Stimulated activated naive B cell treated with anti-CD40 and anti-IgM and Interleukin-4, amounts not matched to agents 10 μg/mL and 1 μg/mL and 100 μg/mL, for 72 hours (primary cell): Measurements from ENCODE around the gene OR9I1.

Source experiments
- ATAC-seq, 2 donors: fragments of 150-1000 bp; cut with Tn5 transposase; replicated peaks; 2 replicates each; pipeline ENCODE4 v1.10.0; 2021; ENCODE audit warnings: moderate library complexity in 1 of 2
- DNase-seq: peaks from one replicate; pipeline ENCODE4 v3.0.0; 2021
- H3K27ac Mint-ChIP-seq: one replicate; pipeline ENCODE4 v1.8.0; 2022; ENCODE audit warnings: mild to moderate bottlenecking, mixed read lengths
- H3K27me3 Mint-ChIP-seq, 2 donors: one replicate each; pipeline ENCODE4 v1.8.0; 2022; ENCODE audit warnings: mixed read lengths in 2 of 2
- H3K36me3 Mint-ChIP-seq, 2 donors: one replicate each; pipeline ENCODE4 v1.8.0; 2022; ENCODE audit warnings: mixed read lengths in 2 of 2, mild to moderate bottlenecking in 1 of 2
- H3K4me1 Mint-ChIP-seq, 2 donors: one replicate each; pipeline ENCODE4 v1.8.0; 2022; ENCODE audit warnings: mixed read lengths in 2 of 2, mild to moderate bottlenecking in 1 of 2
- H3K4me3 Mint-ChIP-seq, 2 donors: one replicate each; pipeline ENCODE4 v1.8.0; 2022; ENCODE audit warnings: mild to moderate bottlenecking in 2 of 2, mixed read lengths in 2 of 2, moderate library complexity in 1 of 2
- H3K9me3 Mint-ChIP-seq, 2 donors: one replicate each; pipeline ENCODE4 v1.8.0; 2022; ENCODE audit warnings: mixed read lengths in 2 of 2, mild to moderate bottlenecking in 1 of 2

OR9I1 gene

DNA sequence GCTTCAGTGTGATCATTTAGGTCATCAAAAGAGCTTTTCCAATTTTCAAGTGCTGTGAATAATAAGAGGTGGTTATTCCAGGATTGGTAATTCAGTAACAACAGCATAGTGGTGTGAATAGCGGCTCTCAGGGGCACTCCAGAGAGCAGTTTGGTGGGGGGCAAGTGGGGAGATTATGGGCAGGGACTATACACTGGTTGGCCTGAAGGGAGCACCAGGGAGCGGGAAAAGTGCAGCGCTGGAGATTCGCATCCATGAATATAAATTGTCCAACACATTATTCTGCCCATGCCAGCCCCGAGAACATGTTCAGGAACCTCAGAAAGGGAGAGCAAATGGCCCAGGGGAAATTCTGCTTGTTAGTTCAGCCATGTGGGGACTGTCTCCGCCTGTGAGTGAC lies 56.7 kb downstream of the OR9I1 start:
- Mint-ChIP-seq H3K36me3 (no peaks in the 10 kb centered on the region), H3K4me1 (no peaks in the 10 kb centered on the region), H3K4me3 (no peak overlapping the region), H3K27ac (no peak overlapping the region), H3K27me3 (peaks cover 1 to 17% of the 10 kb centered on the region in 2 donors), H3K9me3 (peaks cover 3 to 4% of the 10 kb centered on the region in 2 donors)
- DNase-seq, result no peak
- ATAC-seq, result no peak

DNA sequence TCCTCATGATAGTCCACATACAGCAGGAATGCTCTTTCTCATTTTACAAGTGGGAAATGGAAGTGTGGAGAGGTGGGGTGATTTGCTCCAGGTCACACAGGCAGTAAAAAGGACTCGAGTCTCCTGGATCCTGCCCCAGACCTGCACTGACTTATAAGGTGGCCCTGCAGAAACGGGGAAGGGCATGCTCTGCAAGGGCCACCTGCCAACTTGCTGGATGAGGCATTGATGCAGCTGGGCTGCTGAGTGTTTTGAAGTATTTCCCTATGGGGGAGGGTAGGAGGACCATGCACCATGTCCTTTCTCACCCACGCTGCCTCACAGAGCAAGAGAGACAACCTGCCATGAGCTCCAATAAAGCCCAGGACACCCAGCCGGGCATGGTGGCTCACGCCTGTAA lies 57.6 kb downstream of the OR9I1 start:
- H3K27ac Mint-ChIP-seq, result no peak overlapping the region
- no peak for ATAC-seq
- no peak for DNase-seq
- no peak overlapping the region for H3K4me3 Mint-ChIP-seq
- H3K36me3 Mint-ChIP-seq, result no peaks in the 10 kb centered on the region
- H3K27me3 Mint-ChIP-seq, result peaks cover 0 to 17% of the 10 kb centered on the region in 2 donors
- no peaks in the 10 kb centered on the region for H3K4me1 Mint-ChIP-seq
- peaks cover 3 to 4% of the 10 kb centered on the region in 2 donors for H3K9me3 Mint-ChIP-seq
